Inflammatory macrophage treated with lipopolysaccharide for 1 hour (primary cell): ENCODE measurements around the gene PCYT2.
"Not testable (repeated sequence)": the region's sequence is repeated elsewhere in the genome, so short reads cannot be mapped to it uniquely, and the experiment has no call there.

ENCODE experiments used
- DNase-seq, 2 donors: peaks; one replicate each; pipeline ENCODE4 v3.0.0-alpha.2; 2020 to 2022

Gene PCYT2

GRCh38 chr17:81911277-81911961 lies at the start of gene PCYT2:
Gene PCYT2 (minus strand): TSS chr17:81911399. CDS start chr17:81911355, 44 bp downstream.
- DNase-seq, result peak; percentile 81 to 90

GRCh38 chr17:81960130-81960958 lies 49.1 kb upstream of the PCYT2 start:
- DNase-seq, result no peak

- peak; percentile 41 to 81 for DNase-seq
Observed at GRCh38 chr17:81959362-81960129, 48.3 kb upstream of the PCYT2 start.

- DNase-seq, result no peak
Observed at GRCh38 chr17:81958633-81959342, 47.6 kb upstream of the PCYT2 start.

GRCh38 chr17:81957691-81958432 lies 46.7 kb upstream of the PCYT2 start:
- no peak for DNase-seq

- no peak for DNase-seq
Observed at GRCh38 chr17:81956607-81957589, 45.7 kb upstream of the PCYT2 start.

- DNase-seq, result no peak
Observed at GRCh38 chr17:81955756-81956544, 44.8 kb upstream of the PCYT2 start.

GRCh38 chr17:81955058-81955681 lies 44.0 kb upstream of the PCYT2 start:
- DNase-seq, result no peak

GRCh38 chr17:81954131-81955057 lies 43.2 kb upstream of the PCYT2 start:
- DNase-seq, result no peak

GRCh38 chr17:81953443-81953842 lies 42.2 kb upstream of the PCYT2 start:
- not testable (repeated sequence) for DNase-seq

- DNase-seq, result no peak
Observed at GRCh38 chr17:81952792-81953228, 41.6 kb upstream of the PCYT2 start.

- DNase-seq, result no peak
Observed at GRCh38 chr17:81951785-81952684, 40.8 kb upstream of the PCYT2 start.

- DNase-seq, result no peak
Observed at GRCh38 chr17:81950501-81950900, 39.3 kb upstream of the PCYT2 start.

GRCh38 chr17:81948635-81949378 lies 37.6 kb upstream of the PCYT2 start:
- no peak for DNase-seq

GRCh38 chr17:81947189-81947588 lies 36.0 kb upstream of the PCYT2 start, which contains the start of gene MYADML2:
Gene MYADML2 (minus strand): TSS chr17:81947233. CDS start chr17:81941741, 5,492 bp downstream.
- DNase-seq, result no peak

GRCh38 chr17:81944858-81945257 lies 33.7 kb upstream of the PCYT2 start:
- no peak for DNase-seq
